Measurements from ENCODE around the gene PAMR1. TPM values are rescaled to one million over a fixed set of nuclear protein-coding genes. Genes with fewer than 3 reads are reported as not detected.
A peak's percentile ranks its signal among the peaks of the same experiment; 100 is the strongest.

The PAMR1 gene
- total and polyA plus RNA-seq, 2 donors from 2014 or later, result 2.2 to 2.4 TPM

DNA sequence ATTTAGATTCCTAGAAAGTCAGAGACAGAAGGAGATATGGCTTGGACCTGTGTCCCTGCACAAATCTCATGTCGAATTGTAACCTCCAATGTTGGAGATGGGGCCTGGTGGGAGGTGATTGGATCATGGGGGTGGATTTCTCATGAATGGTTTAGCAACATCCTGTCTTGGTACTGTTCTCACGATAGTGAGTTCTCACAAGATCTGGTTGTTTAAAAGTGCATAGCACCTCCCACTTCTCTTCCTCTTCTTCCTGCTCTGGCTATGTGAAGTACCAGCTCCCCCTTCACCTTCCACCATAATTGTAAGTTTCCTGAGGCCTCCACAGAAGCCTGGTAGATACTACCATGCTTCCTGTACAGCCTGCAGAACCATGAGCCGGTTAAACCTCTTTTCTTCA, 27.6 kb upstream of the PAMR1 start:
- Histone ChIP-seq H3K27me3 (ENCODE audit: control insufficient read depth, insufficient read depth, low read length) (no peaks in the 10 kb centered on the region), H3K4me1 (ENCODE audit: control insufficient read depth in 2 of 3, insufficient read depth in 2 of 3, low read depth in 1 of 3, low read length in 3 of 3) (no peaks in the 10 kb centered on the region), H3K9ac (ENCODE audit: low read length in 3 of 3) (no peak overlapping the region), H3K27ac (ENCODE audit: low read depth in 2 of 2, low read length in 2 of 2) (no peak overlapping the region), H3K36me3 (ENCODE audit: control insufficient read depth in 2 of 3, insufficient read depth in 3 of 3, low read length in 3 of 3) (no peaks in the 10 kb centered on the region), H3K4me3 (ENCODE audit: low read length in 3 of 3) (no peak overlapping the region), H3K9me3 (ENCODE audit: control insufficient read depth in 2 of 3, insufficient read depth in 1 of 3, low read length in 3 of 3) (no peaks in the 10 kb centered on the region)
- no peak for DNase-seq
- TF ChIP-seq, protein P1, sequence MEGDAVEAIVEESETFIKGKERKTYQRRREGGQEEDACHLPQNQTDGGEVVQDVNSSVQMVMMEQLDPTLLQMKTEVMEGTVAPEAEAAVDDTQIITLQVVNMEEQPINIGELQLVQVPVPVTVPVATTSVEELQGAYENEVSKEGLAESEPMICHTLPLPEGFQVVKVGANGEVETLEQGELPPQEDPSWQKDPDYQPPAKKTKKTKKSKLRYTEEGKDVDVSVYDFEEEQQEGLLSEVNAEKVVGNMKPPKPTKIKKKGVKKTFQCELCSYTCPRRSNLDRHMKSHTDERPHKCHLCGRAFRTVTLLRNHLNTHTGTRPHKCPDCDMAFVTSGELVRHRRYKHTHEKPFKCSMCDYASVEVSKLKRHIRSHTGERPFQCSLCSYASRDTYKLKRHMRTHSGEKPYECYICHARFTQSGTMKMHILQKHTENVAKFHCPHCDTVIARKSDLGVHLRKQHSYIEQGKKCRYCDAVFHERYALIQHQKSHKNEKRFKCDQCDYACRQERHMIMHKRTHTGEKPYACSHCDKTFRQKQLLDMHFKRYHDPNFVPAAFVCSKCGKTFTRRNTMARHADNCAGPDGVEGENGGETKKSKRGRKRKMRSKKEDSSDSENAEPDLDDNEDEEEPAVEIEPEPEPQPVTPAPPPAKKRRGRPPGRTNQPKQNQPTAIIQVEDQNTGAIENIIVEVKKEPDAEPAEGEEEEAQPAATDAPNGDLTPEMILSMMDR (IDR thresholded peaks at IDR 0.05; ENCODE audit: borderline replicate concordance, extremely low read depth, insufficient read depth), result no peak
- FAIRE-seq, result no peak
- intact Hi-C loops (cut with DNase I), result no loop called here

DNA sequence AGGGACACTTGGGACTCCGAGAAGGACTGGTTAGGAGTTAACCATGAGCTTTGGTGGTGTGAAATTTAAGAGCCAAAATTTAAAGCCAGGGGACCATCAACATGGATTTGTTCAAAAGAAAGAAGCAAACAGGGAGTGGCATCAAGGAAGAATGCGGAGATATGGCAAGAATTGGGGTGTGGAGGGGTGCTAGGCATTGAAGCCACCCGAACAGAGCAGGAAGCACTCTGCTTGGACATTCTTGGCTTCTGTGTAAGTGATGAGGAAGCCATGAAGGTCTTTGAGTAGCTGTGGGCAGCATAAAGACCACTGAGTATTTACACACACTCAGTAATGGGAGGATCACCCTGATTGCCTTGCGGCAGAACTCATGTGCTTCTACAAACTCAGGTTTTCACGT, 27.2 kb upstream of the PAMR1 start:
- H3K9ac ChIP-seq (ENCODE audit: low read length in 3 of 3), result no peak overlapping the region
- H3K9me3 ChIP-seq (ENCODE audit: control insufficient read depth in 2 of 3, insufficient read depth in 1 of 3, low read length in 3 of 3), result no peaks in the 10 kb centered on the region
- H3K4me1 ChIP-seq (ENCODE audit: control insufficient read depth in 2 of 3, insufficient read depth in 2 of 3, low read depth in 1 of 3, low read length in 3 of 3), result no peaks in the 10 kb centered on the region
- FAIRE-seq (no peak), DNase-seq (no peak)
- no peaks in the 10 kb centered on the region for H3K36me3 ChIP-seq (ENCODE audit: control insufficient read depth in 2 of 3, insufficient read depth in 3 of 3, low read length in 3 of 3)
- no peaks in the 10 kb centered on the region for H3K27me3 ChIP-seq (ENCODE audit: control insufficient read depth, insufficient read depth, low read length)
- no peak overlapping the region for H3K4me3 ChIP-seq (ENCODE audit: low read length in 3 of 3)
- no peak overlapping the region for H3K27ac ChIP-seq (ENCODE audit: low read depth in 2 of 2, low read length in 2 of 2)
- intact Hi-C loops (cut with DNase I), result no loop called here
- TF ChIP-seq, protein P1 (IDR thresholded peaks at IDR 0.05; ENCODE audit: borderline replicate concordance, extremely low read depth, insufficient read depth), result no peak

GRCh38 chr11:35550374-35551036, 25.1 kb upstream of the PAMR1 start:
- DNase-seq, result no peak
- TF ChIP-seq, protein P1 (IDR thresholded peaks at IDR 0.05; ENCODE audit: borderline replicate concordance, extremely low read depth, insufficient read depth), result no peak
- Histone ChIP-seq H3K9me3 (ENCODE audit: control insufficient read depth in 2 of 3, insufficient read depth in 1 of 3, low read length in 3 of 3) (no peaks in the 10 kb centered on the region), H3K36me3 (ENCODE audit: control insufficient read depth in 2 of 3, insufficient read depth in 3 of 3, low read length in 3 of 3) (no peaks in the 10 kb centered on the region), H3K27ac (ENCODE audit: low read depth in 2 of 2, low read length in 2 of 2) (no peak overlapping the region), H3K4me1 (ENCODE audit: control insufficient read depth in 2 of 3, insufficient read depth in 2 of 3, low read depth in 1 of 3, low read length in 3 of 3) (no peaks in the 10 kb centered on the region), H3K27me3 (ENCODE audit: control insufficient read depth, insufficient read depth, low read length) (no peaks in the 10 kb centered on the region), H3K9ac (ENCODE audit: low read length in 3 of 3) (no peak overlapping the region), H3K4me3 (ENCODE audit: low read length in 3 of 3) (no peak overlapping the region)
- intact Hi-C loops (cut with DNase I), result no loop called here
- no peak for FAIRE-seq

DNA sequence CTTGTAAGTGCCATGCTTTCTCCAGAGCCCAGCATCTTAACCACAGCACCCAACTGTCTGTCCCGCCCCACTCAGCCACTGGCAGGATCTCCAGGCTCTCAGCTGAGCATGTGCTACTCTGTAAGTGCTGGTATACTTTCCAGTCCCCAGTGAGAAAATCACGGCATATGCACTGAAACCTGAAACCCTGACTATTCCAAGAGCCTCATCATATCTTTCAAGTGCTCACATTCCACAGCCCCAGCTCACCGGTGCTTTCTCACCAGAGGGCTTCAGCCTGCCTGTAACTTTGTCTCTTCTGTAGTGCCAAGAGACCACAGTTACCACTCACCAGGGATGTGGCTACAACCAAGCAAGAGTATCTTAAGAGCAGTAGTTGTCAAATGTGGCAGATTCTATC, 24.4 kb upstream of the PAMR1 start:
- Histone ChIP-seq H3K4me3 (ENCODE audit: low read length in 3 of 3) (no peak overlapping the region), H3K36me3 (ENCODE audit: control insufficient read depth in 2 of 3, insufficient read depth in 3 of 3, low read length in 3 of 3) (no peaks in the 10 kb centered on the region), H3K27me3 (ENCODE audit: control insufficient read depth, insufficient read depth, low read length) (no peaks in the 10 kb centered on the region), H3K9me3 (ENCODE audit: control insufficient read depth in 2 of 3, insufficient read depth in 1 of 3, low read length in 3 of 3) (no peaks in the 10 kb centered on the region), H3K9ac (ENCODE audit: low read length in 3 of 3) (no peak overlapping the region), H3K27ac (ENCODE audit: low read depth in 2 of 2, low read length in 2 of 2) (no peak overlapping the region), H3K4me1 (ENCODE audit: control insufficient read depth in 2 of 3, insufficient read depth in 2 of 3, low read depth in 1 of 3, low read length in 3 of 3) (no peaks in the 10 kb centered on the region)
- peak in 3 of 5 donors; percentile 17 to 59 (median 54) for DNase-seq
- TF ChIP-seq, protein P1 (IDR thresholded peaks at IDR 0.05; ENCODE audit: borderline replicate concordance, extremely low read depth, insufficient read depth), result no peak
- no peak for FAIRE-seq
- intact Hi-C loops (cut with DNase I), result no loop called here
